Stimulated activated CD8-positive, alpha-beta memory T cell treated with anti-CD3 and anti-CD28 coated beads, Interleukin-4, amount 100 ng/mL, for 1 hour (primary cell): ENCODE data around the gene ILDR1.
"Not testable (repeated sequence)": the region's sequence is repeated elsewhere in the genome, so short reads cannot be mapped to it uniquely, and the experiment has no call there.

ENCODE experiments used
- DNase-seq, 2 donors: peaks; one replicate each; pipeline ENCODE4 v3.0.0-alpha.2; 2020; ENCODE audit warnings: low read depth in 2 of 2, low spot score in 1 of 2

Gene ILDR1

GRCh38 chr3:121948641-121949040 lies 73.4 kb downstream of the ILDR1 start:
- no peak for DNase-seq

- DNase-seq = no peak
These were observed 78.6 kb downstream of the ILDR1 start for GRCh38 chr3:121943431-121943830.

GRCh38 chr3:121942116-121942786 lies 79.8 kb downstream of the ILDR1 start:
- DNase-seq = no peak

GRCh38 chr3:121941592-121941991 lies 80.5 kb downstream of the ILDR1 start:
- DNase-seq = no peak

DNA sequence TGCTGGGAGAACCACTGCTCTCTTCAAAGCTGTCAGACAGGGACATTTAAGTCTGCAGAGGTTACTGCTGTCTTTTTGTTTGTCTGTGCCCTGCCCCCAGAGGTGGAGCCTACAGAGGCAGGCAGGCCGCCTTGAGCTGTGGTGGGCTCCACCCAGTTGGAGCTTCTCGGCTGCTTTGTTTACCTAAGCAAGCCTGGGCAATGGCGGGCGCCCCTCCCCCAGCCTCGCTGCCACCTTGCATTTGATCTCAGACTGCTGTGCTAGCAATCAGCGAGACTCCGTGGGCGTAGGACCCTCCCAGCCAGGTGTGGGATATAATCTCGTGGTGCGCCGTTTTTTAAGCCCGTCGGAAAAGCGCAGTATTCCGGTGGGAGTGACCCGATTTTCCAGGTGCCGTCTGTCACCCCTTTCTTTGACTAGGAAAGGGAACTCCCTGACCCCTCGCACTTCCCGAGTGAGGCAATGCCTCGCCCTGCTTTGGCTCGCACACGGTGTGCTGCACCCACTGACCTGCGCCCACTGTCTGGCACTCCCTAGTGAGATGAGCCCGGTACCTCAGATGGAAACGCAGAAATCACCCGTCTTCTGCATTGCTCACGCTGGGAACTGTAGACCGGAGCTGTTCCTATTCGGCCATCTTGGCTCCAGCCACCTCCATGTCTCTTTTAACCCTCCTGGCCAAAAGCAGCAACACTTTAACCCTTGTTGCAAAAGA lies 83.7 kb downstream of the ILDR1 start:
- DNase-seq = not testable (repeated sequence)
